ENCODE measurements around the gene NUTM1.
"Not testable (repeated sequence)": the region's sequence is repeated elsewhere in the genome, so short reads cannot be mapped to it uniquely, and the experiment has no call there.

DNA sequence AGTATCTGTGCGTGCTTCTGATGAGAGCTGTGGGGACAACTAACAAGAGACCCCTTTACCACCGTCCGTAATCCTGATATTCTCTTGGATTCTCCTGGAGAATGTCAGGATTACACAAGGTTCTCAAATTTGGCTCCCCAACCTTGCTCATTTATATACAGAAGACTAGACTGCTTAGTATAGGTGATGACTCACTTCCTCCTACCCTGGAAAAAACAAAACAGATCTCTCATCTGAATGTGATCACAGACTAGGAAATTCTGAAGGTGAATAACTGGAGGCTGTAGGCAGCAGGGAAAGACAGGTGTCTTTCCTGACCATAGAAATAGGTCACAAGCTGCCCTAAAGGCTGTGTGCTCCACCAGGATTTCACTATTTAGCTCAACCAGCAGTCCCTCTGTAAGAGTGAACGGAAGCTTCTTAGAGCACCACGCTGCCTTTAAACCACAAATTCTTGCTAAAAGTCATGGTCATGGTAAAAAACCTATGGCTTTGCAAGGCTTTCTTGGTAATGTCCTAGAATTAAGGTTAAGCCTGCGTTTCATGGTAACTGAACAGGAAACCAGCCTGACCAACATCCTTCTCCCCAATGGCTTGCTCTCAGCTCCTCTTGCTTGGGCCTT, 54.6 kb downstream of the NUTM1 start:
- TF ChIP-seq POLR2A (IDR thresholded peaks at IDR 0.05), result not testable (repeated sequence)
- TF ChIP-seq, protein P1, sequence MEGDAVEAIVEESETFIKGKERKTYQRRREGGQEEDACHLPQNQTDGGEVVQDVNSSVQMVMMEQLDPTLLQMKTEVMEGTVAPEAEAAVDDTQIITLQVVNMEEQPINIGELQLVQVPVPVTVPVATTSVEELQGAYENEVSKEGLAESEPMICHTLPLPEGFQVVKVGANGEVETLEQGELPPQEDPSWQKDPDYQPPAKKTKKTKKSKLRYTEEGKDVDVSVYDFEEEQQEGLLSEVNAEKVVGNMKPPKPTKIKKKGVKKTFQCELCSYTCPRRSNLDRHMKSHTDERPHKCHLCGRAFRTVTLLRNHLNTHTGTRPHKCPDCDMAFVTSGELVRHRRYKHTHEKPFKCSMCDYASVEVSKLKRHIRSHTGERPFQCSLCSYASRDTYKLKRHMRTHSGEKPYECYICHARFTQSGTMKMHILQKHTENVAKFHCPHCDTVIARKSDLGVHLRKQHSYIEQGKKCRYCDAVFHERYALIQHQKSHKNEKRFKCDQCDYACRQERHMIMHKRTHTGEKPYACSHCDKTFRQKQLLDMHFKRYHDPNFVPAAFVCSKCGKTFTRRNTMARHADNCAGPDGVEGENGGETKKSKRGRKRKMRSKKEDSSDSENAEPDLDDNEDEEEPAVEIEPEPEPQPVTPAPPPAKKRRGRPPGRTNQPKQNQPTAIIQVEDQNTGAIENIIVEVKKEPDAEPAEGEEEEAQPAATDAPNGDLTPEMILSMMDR (IDR thresholded peaks at IDR 0.05), result not testable (repeated sequence)
